ENCODE measurements around the gene LENG1.

DNA sequence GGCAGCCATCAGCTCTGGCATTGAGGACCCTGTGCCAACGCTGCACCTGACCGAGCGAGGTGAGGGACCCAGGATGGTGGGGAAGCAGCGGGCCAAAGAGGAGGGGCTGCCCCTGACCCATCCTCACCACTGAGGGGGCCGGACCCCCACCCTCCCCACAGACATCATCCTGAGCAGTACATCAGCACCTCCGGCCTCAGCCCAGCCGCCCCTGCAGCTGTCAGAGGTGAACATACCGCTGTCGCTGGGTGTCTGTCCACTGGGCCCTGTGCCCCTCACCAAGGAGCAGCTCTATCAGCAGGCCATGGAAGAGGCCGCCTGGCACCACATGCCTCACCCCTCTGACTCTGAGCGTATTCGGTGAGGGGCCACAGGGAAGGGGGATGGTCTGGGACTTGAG is 7.3 kb downstream of the LENG1 start:
- TF ChIP-seq, protein P1, sequence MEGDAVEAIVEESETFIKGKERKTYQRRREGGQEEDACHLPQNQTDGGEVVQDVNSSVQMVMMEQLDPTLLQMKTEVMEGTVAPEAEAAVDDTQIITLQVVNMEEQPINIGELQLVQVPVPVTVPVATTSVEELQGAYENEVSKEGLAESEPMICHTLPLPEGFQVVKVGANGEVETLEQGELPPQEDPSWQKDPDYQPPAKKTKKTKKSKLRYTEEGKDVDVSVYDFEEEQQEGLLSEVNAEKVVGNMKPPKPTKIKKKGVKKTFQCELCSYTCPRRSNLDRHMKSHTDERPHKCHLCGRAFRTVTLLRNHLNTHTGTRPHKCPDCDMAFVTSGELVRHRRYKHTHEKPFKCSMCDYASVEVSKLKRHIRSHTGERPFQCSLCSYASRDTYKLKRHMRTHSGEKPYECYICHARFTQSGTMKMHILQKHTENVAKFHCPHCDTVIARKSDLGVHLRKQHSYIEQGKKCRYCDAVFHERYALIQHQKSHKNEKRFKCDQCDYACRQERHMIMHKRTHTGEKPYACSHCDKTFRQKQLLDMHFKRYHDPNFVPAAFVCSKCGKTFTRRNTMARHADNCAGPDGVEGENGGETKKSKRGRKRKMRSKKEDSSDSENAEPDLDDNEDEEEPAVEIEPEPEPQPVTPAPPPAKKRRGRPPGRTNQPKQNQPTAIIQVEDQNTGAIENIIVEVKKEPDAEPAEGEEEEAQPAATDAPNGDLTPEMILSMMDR (IDR thresholded peaks at IDR 0.05; ENCODE audit: borderline replicate concordance, extremely low read depth, low read length, poor library complexity, severe bottlenecking), result no peak
- no peak for TF ChIP-seq EZH2 (IDR thresholded peaks at IDR 0.05; ENCODE audit: borderline replicate concordance, low read depth, low read length, severe bottlenecking)

Measured in DND-41 (cell line).